ENCODE data around the gene ADAMTS6.

The ADAMTS6 gene

GRCh38 chr5:65163698-65164097, 318.0 kb downstream of the ADAMTS6 start:
- TF ChIP-seq EP300 (IDR thresholded peaks at IDR 0.05; ENCODE audit: borderline replicate concordance), result no peak
- TF ChIP-seq USF1 (IDR thresholded peaks at IDR 0.05), result no peak
- TF ChIP-seq FOXM1 (IDR thresholded peaks at IDR 0.05; ENCODE audit: borderline replicate concordance, low read depth), result no peak
- no peak for TF ChIP-seq NFIC (IDR thresholded peaks at IDR 0.05)
- TF ChIP-seq CREB1 (IDR thresholded peaks at IDR 0.05; ENCODE audit: low read depth), result no peak

DNA sequence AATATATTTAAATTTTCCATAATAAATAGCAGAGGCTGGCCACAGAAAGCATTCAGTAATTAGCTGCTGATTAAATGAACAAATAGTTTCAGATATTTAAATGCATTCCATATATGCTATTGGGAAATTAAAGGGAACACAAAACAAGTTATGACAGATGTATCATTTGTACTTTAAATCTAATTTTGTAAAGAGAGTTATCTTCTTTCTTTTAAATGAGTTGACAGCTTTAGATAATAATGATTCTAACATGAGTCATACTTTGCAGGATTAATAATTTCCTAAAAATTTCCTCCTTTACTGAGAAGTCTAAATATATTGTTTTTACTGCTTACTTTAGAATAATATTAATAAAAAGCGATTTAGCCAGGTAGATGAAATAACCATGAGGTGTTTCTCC, 320.1 kb downstream of the ADAMTS6 start:
- TF ChIP-seq ZBTB7A (IDR thresholded peaks at IDR 0.05; ENCODE audit: low read depth), result no peak
- no peak for TF ChIP-seq CEBPB (IDR thresholded peaks at IDR 0.05)
- TF ChIP-seq USF1 (IDR thresholded peaks at IDR 0.05), result no peak
- no peak for TF ChIP-seq TAF1 (IDR thresholded peaks at IDR 0.05; ENCODE audit: low read depth)
- no peak for TF ChIP-seq FOXM1 (IDR thresholded peaks at IDR 0.05; ENCODE audit: borderline replicate concordance, low read depth)
- TF ChIP-seq TEAD4 (IDR thresholded peaks at IDR 0.05), result no peak
- no peak for TF ChIP-seq RAD21 (IDR thresholded peaks at IDR 0.05; ENCODE audit: low read depth)
- TF ChIP-seq YY1 (IDR thresholded peaks at IDR 0.05; ENCODE audit: low read depth), result no peak
- no peak for TF ChIP-seq EP300 (IDR thresholded peaks at IDR 0.05; ENCODE audit: borderline replicate concordance)
- TF ChIP-seq TCF12 (IDR thresholded peaks at IDR 0.05; ENCODE audit: low read depth), result no peak
- TF ChIP-seq CREB1 (IDR thresholded peaks at IDR 0.05; ENCODE audit: low read depth), result no peak
- TF ChIP-seq REST (IDR thresholded peaks at IDR 0.05; ENCODE audit: low read depth), result no peak
- TF ChIP-seq, protein P1, sequence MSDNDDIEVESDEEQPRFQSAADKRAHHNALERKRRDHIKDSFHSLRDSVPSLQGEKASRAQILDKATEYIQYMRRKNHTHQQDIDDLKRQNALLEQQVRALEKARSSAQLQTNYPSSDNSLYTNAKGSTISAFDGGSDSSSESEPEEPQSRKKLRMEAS (IDR thresholded peaks at IDR 0.05), result no peak
- no peak for TF ChIP-seq EGR1 (IDR thresholded peaks at IDR 0.05)
- TF ChIP-seq NFIC (IDR thresholded peaks at IDR 0.05), result no peak

DNA sequence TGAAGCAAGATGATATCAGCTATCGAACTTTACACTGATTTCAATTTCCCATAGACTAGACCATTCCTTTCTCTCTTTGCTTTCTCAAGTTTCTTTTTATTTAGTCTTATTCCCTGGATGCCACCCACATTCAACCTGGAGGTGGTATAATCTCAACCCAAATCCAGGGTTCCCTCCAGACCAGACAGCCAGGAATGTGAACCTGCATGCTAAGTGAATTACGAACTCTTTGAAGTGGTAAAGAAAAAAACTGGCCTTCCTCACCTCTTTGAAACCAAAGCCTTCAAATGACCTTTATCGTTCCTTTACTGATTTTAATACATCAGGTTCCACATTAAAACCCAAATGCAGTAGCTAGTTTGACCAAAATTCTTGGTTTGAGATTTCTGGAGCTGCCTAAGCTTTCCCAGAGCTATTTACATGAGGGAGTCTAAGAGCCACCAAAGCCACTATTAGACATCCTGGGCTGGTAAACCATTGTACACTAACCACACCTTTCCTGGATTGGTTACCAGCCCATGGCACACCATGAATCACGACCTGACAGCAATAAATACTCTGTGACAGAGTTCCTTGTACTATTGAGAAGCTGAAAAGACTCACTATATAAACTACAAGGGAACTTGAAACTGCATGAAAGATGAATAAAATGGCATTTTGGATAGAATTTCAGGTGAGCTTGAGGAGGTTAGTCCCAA, 323.7 kb downstream of the ADAMTS6 start:
- TF ChIP-seq FOXM1 (IDR thresholded peaks at IDR 0.05; ENCODE audit: borderline replicate concordance, low read depth) (peak; percentile 19; the same call in 1 of the 2 replicates), ZBTB7A (IDR thresholded peaks at IDR 0.05; ENCODE audit: low read depth) (no peak), CREB1 (IDR thresholded peaks at IDR 0.05; ENCODE audit: low read depth) (no peak), TEAD4 (IDR thresholded peaks at IDR 0.05) (peak; percentile 40; the same call in 1 of the 2 replicates)

DNA sequence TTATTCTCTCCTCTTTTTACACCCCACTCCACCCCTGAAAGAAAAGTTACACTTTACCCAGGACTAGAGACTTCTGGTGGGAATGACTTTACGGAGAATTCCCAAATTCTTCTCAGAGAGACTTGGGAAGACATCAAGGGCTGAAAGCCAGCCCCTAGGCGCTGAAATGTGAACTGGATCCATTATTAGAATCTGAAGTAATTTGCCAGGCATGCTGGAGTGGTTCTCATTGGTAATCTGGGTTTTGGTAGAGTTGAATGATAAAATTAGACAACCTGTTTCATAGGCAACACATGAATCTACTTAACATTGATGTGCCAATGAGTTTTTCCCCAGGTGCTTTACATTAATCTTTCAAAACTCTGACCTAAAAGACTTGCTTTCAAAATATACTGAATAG, 324.8 kb downstream of the ADAMTS6 start:
- no peak for TF ChIP-seq CREB1 (IDR thresholded peaks at IDR 0.05; ENCODE audit: low read depth)
- no peak for TF ChIP-seq YY1 (IDR thresholded peaks at IDR 0.05; ENCODE audit: low read depth)
- no peak for TF ChIP-seq TEAD4 (IDR thresholded peaks at IDR 0.05)
- no peak for TF ChIP-seq NFIC (IDR thresholded peaks at IDR 0.05)
- TF ChIP-seq CEBPB (IDR thresholded peaks at IDR 0.05), result no peak
- TF ChIP-seq TAF1 (IDR thresholded peaks at IDR 0.05; ENCODE audit: low read depth), result no peak
- TF ChIP-seq TCF12 (IDR thresholded peaks at IDR 0.05; ENCODE audit: low read depth), result no peak
- TF ChIP-seq USF1 (IDR thresholded peaks at IDR 0.05), result no peak
- TF ChIP-seq REST (IDR thresholded peaks at IDR 0.05; ENCODE audit: low read depth), result no peak
- TF ChIP-seq RAD21 (IDR thresholded peaks at IDR 0.05; ENCODE audit: low read depth), result no peak
- TF ChIP-seq FOXM1 (IDR thresholded peaks at IDR 0.05; ENCODE audit: borderline replicate concordance, low read depth), result no peak
- TF ChIP-seq EGR1 (IDR thresholded peaks at IDR 0.05), result no peak
- TF ChIP-seq, protein P1 (IDR thresholded peaks at IDR 0.05), result no peak
- TF ChIP-seq EP300 (IDR thresholded peaks at IDR 0.05; ENCODE audit: borderline replicate concordance), result no peak
- TF ChIP-seq ZBTB7A (IDR thresholded peaks at IDR 0.05; ENCODE audit: low read depth), result no peak

DNA sequence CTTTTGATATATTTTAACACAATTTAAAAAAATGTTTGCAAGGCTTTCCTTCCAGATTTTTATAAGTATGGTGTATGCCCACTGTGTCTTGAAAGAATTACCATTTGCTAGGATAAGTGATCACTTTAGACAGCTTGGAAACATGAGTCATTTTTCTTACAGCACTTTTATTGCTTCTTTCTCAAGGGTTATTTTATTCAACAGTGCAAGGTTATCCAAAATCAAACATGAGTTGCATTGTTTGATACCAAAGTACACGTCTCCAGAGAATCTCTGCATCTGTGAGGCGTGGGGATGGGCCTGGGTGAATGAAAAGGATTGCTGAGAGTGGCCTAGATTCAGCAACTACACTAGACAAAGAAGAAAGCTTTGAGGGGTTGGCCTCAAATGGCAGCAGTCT, 329.6 kb downstream of the ADAMTS6 start:
- TF ChIP-seq RAD21 (IDR thresholded peaks at IDR 0.05; ENCODE audit: low read depth) (no peak), CREB1 (IDR thresholded peaks at IDR 0.05; ENCODE audit: low read depth) (no peak), ZBTB7A (IDR thresholded peaks at IDR 0.05; ENCODE audit: low read depth) (no peak), USF1 (IDR thresholded peaks at IDR 0.05) (no peak), FOXM1 (IDR thresholded peaks at IDR 0.05; ENCODE audit: borderline replicate concordance, low read depth) (no peak), EP300 (IDR thresholded peaks at IDR 0.05; ENCODE audit: borderline replicate concordance) (no peak), NFIC (IDR thresholded peaks at IDR 0.05) (no peak)

All from Ishikawa (cell line).